Choroid plexus epithelial cell (primary cell): ENCODE data around the gene CFL1.

Experiments
- DNase-seq: peaks from one replicate; pipeline ENCODE4 v3.0.0-alpha.2; 2010; ENCODE audit warnings: low read depth
- H3K4me3 ChIP-seq: 2 replicates; pipeline ENCODE4 v1.5.1; 2011; ENCODE audit warnings: low read depth, mild to moderate bottlenecking, control low read depth, low read length, moderate library complexity
- CTCF ChIP-seq: conservative IDR thresholded peaks from 2 replicates; pipeline ENCODE4 v1.5.1; 2011; ENCODE audit warnings: low read depth, mild to moderate bottlenecking, control low read depth, inconsistent platforms, low read length, moderate library complexity

CFL1 gene

GRCh38 chr11:65882120-65883057, 24.4 kb upstream of the CFL1 start:
- no peak for DNase-seq
- TF ChIP-seq CTCF = no peak
- H3K4me3 ChIP-seq = no peak overlapping the region

- TF ChIP-seq CTCF = no peak
- no peak for DNase-seq
- H3K4me3 ChIP-seq = no peak overlapping the region
Observed at GRCh38 chr11:65880844-65881421, 23.0 kb upstream of the CFL1 start.

GRCh38 chr11:65880027-65880426, 22.0 kb upstream of the CFL1 start:
- H3K4me3 ChIP-seq = no peak overlapping the region
- no peak for DNase-seq
- TF ChIP-seq CTCF = no peak

- no peak for TF ChIP-seq CTCF
- no peak within 1 kb of the TSS for H3K4me3 ChIP-seq
- DNase-seq = no peak
Observed at GRCh38 chr11:65879617-65880016, 21.6 kb upstream of the CFL1 start, which contains the start of gene CTSW. Gene CTSW (plus strand): TSS chr11:65879837. CDS start chr11:65879855, 18 bp downstream.

GRCh38 chr11:65873318-65874156, 15.6 kb upstream of the CFL1 start:
- no peak for TF ChIP-seq CTCF
- H3K4me3 ChIP-seq = peak overlapping the region; percentile 72
- DNase-seq = peak; percentile 94

- H3K4me3 ChIP-seq = peak within 1 kb of the TSS; percentile 72
- TF ChIP-seq CTCF = no peak
- peak; percentile 55 for DNase-seq
Observed at GRCh38 chr11:65872586-65873317, 14.8 kb upstream of the CFL1 start, which contains the start of gene EFEMP2. Gene EFEMP2 (minus strand): TSS chr11:65872800. CDS start chr11:65872354, 446 bp downstream.
